Measurements from ENCODE around the gene MED13L.
A peak's percentile ranks its signal among the peaks of the same experiment; 100 is the strongest.

The MED13L gene

GRCh38 chr12:115984616-115985015 lies 292.9 kb downstream of the MED13L start:
- Histone ChIP-seq H3K79me2 (ENCODE audit: insufficient read depth, low read length) (peaks cover 18% of the 10 kb centered on the region), H3K27me3 (ENCODE audit: insufficient read depth, low read length, poor library complexity) (no peaks in the 10 kb centered on the region), H3K36me3 (ENCODE audit: insufficient read depth, low read length) (peaks cover 94% of the 10 kb centered on the region), H2AFZ (ENCODE audit: low read depth, low read length) (no peak overlapping the region), H3K4me3 (ENCODE audit: low read depth in 1 of 2, low read length in 2 of 2) (no peak overlapping the region), H3K27ac (ENCODE audit: low read length) (no peak overlapping the region), H4K20me1 (ENCODE audit: insufficient read depth, low read length) (peaks cover 13% of the 10 kb centered on the region; the same call in 1 of the 2 replicates), H3K4me2 (ENCODE audit: insufficient read depth, low read length) (no peak overlapping the region), H3K9me3 (ENCODE audit: insufficient read depth, low read length, severe bottlenecking) (no peaks in the 10 kb centered on the region), H3K9ac (ENCODE audit: low read depth, low read length) (no peak overlapping the region), H3K4me1 (ENCODE audit: insufficient read depth, low read length) (no peaks in the 10 kb centered on the region)
- no peak for ATAC-seq (ENCODE audit: insufficient read depth, low read depth)
- TF ChIP-seq CTCF (IDR thresholded peaks at IDR 0.05; ENCODE audit: borderline replicate concordance, extremely low read depth, low read length, poor library complexity, severe bottlenecking) (no peak), EZH2 (IDR thresholded peaks at IDR 0.05; ENCODE audit: borderline replicate concordance, low read depth, low read length, severe bottlenecking) (no peak)
- DNase-seq: no peak

- no peaks in the 10 kb centered on the region for H3K9me3 ChIP-seq (ENCODE audit: insufficient read depth, low read length, severe bottlenecking)
- H3K4me2 ChIP-seq (ENCODE audit: insufficient read depth, low read length): no peak overlapping the region
- no peaks in the 10 kb centered on the region for H3K4me1 ChIP-seq (ENCODE audit: insufficient read depth, low read length)
- TF ChIP-seq CTCF (IDR thresholded peaks at IDR 0.05; ENCODE audit: borderline replicate concordance, extremely low read depth, low read length, poor library complexity, severe bottlenecking): peak; percentile 56
- TF ChIP-seq EZH2 (IDR thresholded peaks at IDR 0.05; ENCODE audit: borderline replicate concordance, low read depth, low read length, severe bottlenecking): no peak
- H4K20me1 ChIP-seq (ENCODE audit: insufficient read depth, low read length): peaks cover 8% of the 10 kb centered on the region; the same call in 1 of the 2 replicates
- ATAC-seq (ENCODE audit: insufficient read depth, low read depth) (no peak), DNase-seq (peak; percentile 24)
- no peak overlapping the region for H3K27ac ChIP-seq (ENCODE audit: low read length)
- no peak overlapping the region for H3K9ac ChIP-seq (ENCODE audit: low read depth, low read length)
- no peak overlapping the region for H2AFZ ChIP-seq (ENCODE audit: low read depth, low read length)
- peaks cover 9% of the 10 kb centered on the region for H3K79me2 ChIP-seq (ENCODE audit: insufficient read depth, low read length)
- no peaks in the 10 kb centered on the region for H3K27me3 ChIP-seq (ENCODE audit: insufficient read depth, low read length, poor library complexity)
- H3K4me3 ChIP-seq (ENCODE audit: low read depth in 1 of 2, low read length in 2 of 2): no peak overlapping the region
- H3K36me3 ChIP-seq (ENCODE audit: insufficient read depth, low read length): peaks cover 95% of the 10 kb centered on the region
These were observed 294.2 kb downstream of the MED13L start for GRCh38 chr12:115983226-115983798.

GRCh38 chr12:115980339-115980738 lies 297.2 kb downstream of the MED13L start:
- Histone ChIP-seq H3K36me3 (ENCODE audit: insufficient read depth, low read length) (peaks cover 89% of the 10 kb centered on the region), H4K20me1 (ENCODE audit: insufficient read depth, low read length) (peaks cover 4% of the 10 kb centered on the region; the same call in 1 of the 2 replicates), H3K4me3 (ENCODE audit: low read depth in 1 of 2, low read length in 2 of 2) (no peak overlapping the region), H2AFZ (ENCODE audit: low read depth, low read length) (no peak overlapping the region), H3K4me2 (ENCODE audit: insufficient read depth, low read length) (no peak overlapping the region), H3K79me2 (ENCODE audit: insufficient read depth, low read length) (no peaks in the 10 kb centered on the region; the same call in 1 of the 2 replicates), H3K27ac (ENCODE audit: low read length) (no peak overlapping the region), H3K27me3 (ENCODE audit: insufficient read depth, low read length, poor library complexity) (no peaks in the 10 kb centered on the region), H3K9ac (ENCODE audit: low read depth, low read length) (no peak overlapping the region), H3K4me1 (ENCODE audit: insufficient read depth, low read length) (no peaks in the 10 kb centered on the region), H3K9me3 (ENCODE audit: insufficient read depth, low read length, severe bottlenecking) (no peaks in the 10 kb centered on the region)
- ATAC-seq (ENCODE audit: insufficient read depth, low read depth) (no peak), DNase-seq (no peak)
- TF ChIP-seq CTCF (IDR thresholded peaks at IDR 0.05; ENCODE audit: borderline replicate concordance, extremely low read depth, low read length, poor library complexity, severe bottlenecking): no peak
- no peak for TF ChIP-seq EZH2 (IDR thresholded peaks at IDR 0.05; ENCODE audit: borderline replicate concordance, low read depth, low read length, severe bottlenecking)

All from DND-41 (cell line).